GM23338 (cell line): Measurements from ENCODE around the gene SCFD2. TPM values are rescaled to one million over a fixed set of nuclear protein-coding genes. Genes with fewer than 3 reads are reported as not detected.

Source experiments
- ATAC-seq: fragments of 200-7000 bp; cut with Tn5 transposase; 3 replicates; pipeline ENCODE4 v1.9.1; 2020
- DNase-seq: peaks from one replicate; pipeline ENCODE4 v3.0.0-alpha.2; 2015; ENCODE audit warnings: low spot score
- H2AFZ ChIP-seq: fragments of 200-600 bp; sonication (generic); 2 replicates; pipeline ENCODE4 v1.8.0; 2016; ENCODE audit warnings: antibody characterized with exemption, mild to moderate bottlenecking, moderate library complexity
- H3F3A ChIP-seq: fragments of 200-600 bp; sonication (generic); replicated peaks from 2 replicates; pipeline ENCODE4 v1.8.0; 2017; ENCODE audit warnings: antibody characterized with exemption, mixed run types, low read depth
- H3K27ac ChIP-seq: fragments of 200-600 bp; sonication (generic); 2 replicates; pipeline ENCODE4 v1.6.1; 2016; ENCODE audit warnings: low read depth
- H3K27me3 ChIP-seq: fragments of 200-600 bp; sonication (generic); 2 replicates; pipeline ENCODE4 v1.8.0; 2016; ENCODE audit warnings: mild to moderate bottlenecking, mixed run types, moderate library complexity; ENCODE audit not compliant: insufficient read depth
- H3K36me3 ChIP-seq: fragments of 200-600 bp; sonication (generic); 2 replicates; pipeline ENCODE4 v1.8.0; 2016; ENCODE audit warnings: mild to moderate bottlenecking; ENCODE audit not compliant: insufficient read depth
- H3K4me1 ChIP-seq: fragments of 200-600 bp; sonication (generic); 2 replicates; pipeline ENCODE4 v1.8.0; 2016; ENCODE audit warnings: mild to moderate bottlenecking, moderate library complexity; ENCODE audit not compliant: insufficient read depth
- H3K4me2 ChIP-seq: fragments of 200-600 bp; sonication (generic); 2 replicates; pipeline ENCODE4 v1.7.1; 2017; ENCODE audit warnings: mixed run types
- H3K4me3 ChIP-seq: fragments of 200-600 bp; sonication (generic); 2 replicates; pipeline ENCODE4 v1.6.1; 2016; ENCODE audit warnings: mixed run types
- H3K79me2 ChIP-seq: fragments of 200-600 bp; sonication (generic); replicated peaks from 2 replicates; pipeline ENCODE4 v1.8.0; 2017; ENCODE audit warnings: mild to moderate bottlenecking; ENCODE audit not compliant: insufficient read depth
- H3K9me2 ChIP-seq: fragments of 200-600 bp; sonication (generic); 2 replicates; pipeline ENCODE4 v1.8.0; 2017; ENCODE audit not compliant: insufficient read depth
- H4K20me1 ChIP-seq: fragments of 200-600 bp; sonication (generic); replicated peaks from 2 replicates; pipeline ENCODE4 v1.8.0; 2017; ENCODE audit warnings: mild to moderate bottlenecking; ENCODE audit not compliant: insufficient read depth
- H3K27ac Mint-ChIP-seq: 2 replicates; pipeline ENCODE4 v1.8.0; 2020; ENCODE audit warnings: inconsistent platforms, mild to moderate bottlenecking, moderate library complexity, mixed read lengths
- H3K27me3 Mint-ChIP-seq: 3 replicates; pipeline ENCODE4 v1.8.0; 2022; ENCODE audit warnings: low read depth, mild to moderate bottlenecking, moderate library complexity, mixed read lengths, inconsistent platforms; ENCODE audit not compliant: insufficient read depth, poor library complexity
- H3K36me3 Mint-ChIP-seq: 3 replicates; pipeline ENCODE4 v1.8.0; 2021; ENCODE audit warnings: low read depth, mild to moderate bottlenecking, inconsistent platforms, moderate library complexity, mixed read lengths
- H3K4me1 Mint-ChIP-seq: 3 replicates; pipeline ENCODE4 v1.8.0; 2020; ENCODE audit warnings: mild to moderate bottlenecking, inconsistent platforms, mixed read lengths
- H3K4me3 Mint-ChIP-seq: 3 replicates; pipeline ENCODE4 v1.8.0; 2021; ENCODE audit warnings: moderate library complexity, mild to moderate bottlenecking, inconsistent platforms, mixed read lengths
- H3K9me3 Mint-ChIP-seq: 3 replicates; pipeline ENCODE4 v1.8.0; 2020; ENCODE audit warnings: moderate library complexity, mild to moderate bottlenecking, inconsistent platforms, mixed read lengths
- CREB1 ChIP-seq: fragments of 250-450 bp; sonication (Bioruptor Pico); IDR thresholded peaks from 2 replicates; pipeline ENCODE4 v1.5.0; 2020; ENCODE audit warnings: low read depth, mild to moderate bottlenecking, moderate library complexity
- CTCF ChIP-seq, 2 experiments: fragments of 200-600 bp in 1 of 2; sonication (generic) in 1 of 2; conservative IDR thresholded peaks; 2 replicates each; pipeline versions ENCODE4 v1.5.1 to v1.6.1; 2016 to 2017; ENCODE audit warnings: antibody characterized with exemption in 2 of 2, low read depth in 2 of 2, mild to moderate bottlenecking in 2 of 2, moderate library complexity in 1 of 2
- ETS1 ChIP-seq: IDR thresholded peaks from 2 replicates; pipeline ENCODE4 v1.6.1; 2016; ENCODE audit warnings: antibody characterized with exemption
- EZH2 ChIP-seq: fragments of 200-600 bp; sonication (generic); IDR thresholded peaks from one replicate; pipeline ENCODE4 v1.8.0; 2017; ENCODE audit warnings: antibody characterized with exemption, mild to moderate bottlenecking, low read depth; ENCODE audit not compliant: unreplicated experiment
- EZH2phosphoT487 ChIP-seq: fragments of 200-600 bp; sonication (generic); IDR thresholded peaks from one replicate; pipeline ENCODE4 v1.8.1; 2018; ENCODE audit warnings: antibody characterized with exemption; ENCODE audit not compliant: unreplicated experiment
- JUNB ChIP-seq: IDR thresholded peaks from one replicate; pipeline ENCODE4 v1.6.1; 2016; ENCODE audit warnings: antibody characterized with exemption; ENCODE audit not compliant: unreplicated experiment
- NANOG ChIP-seq: IDR thresholded peaks from 2 replicates; pipeline ENCODE4 v1.6.1; 2016; ENCODE audit warnings: antibody characterized with exemption, borderline replicate concordance
- POLR2AphosphoS5 ChIP-seq: IDR thresholded peaks from 2 replicates; pipeline ENCODE4 v1.6.1; 2016; ENCODE audit warnings: antibody characterized with exemption, low read depth
- REST ChIP-seq: IDR thresholded peaks from one replicate; pipeline ENCODE4 v1.6.1; 2018; ENCODE audit warnings: antibody characterized with exemption; ENCODE audit not compliant: unreplicated experiment
- STAT1 ChIP-seq: IDR thresholded peaks from one replicate; pipeline ENCODE4 v1.6.1; 2016; ENCODE audit warnings: antibody characterized with exemption; ENCODE audit not compliant: unreplicated experiment
- ZNF114 ChIP-seq: fragments of 250-450 bp; sonication (Bioruptor Pico); IDR thresholded peaks from 2 replicates; pipeline ENCODE4 v1.5.0; 2020; ENCODE audit warnings: mild to moderate bottlenecking, moderate library complexity
- ZNF331 ChIP-seq: fragments of 250-450 bp; sonication (Bioruptor Pico); IDR thresholded peaks from 2 replicates; pipeline ENCODE4 v1.5.0; 2020; ENCODE audit warnings: low read depth, mild to moderate bottlenecking, moderate library complexity
- ZNF462 ChIP-seq: fragments of 250-450 bp; sonication (Bioruptor Pico); IDR thresholded peaks from 2 replicates; pipeline ENCODE4 v1.5.0; 2020; ENCODE audit warnings: mild to moderate bottlenecking, moderate library complexity
- polyA plus RNA-seq: library from polyadenylated mRNA; unstranded; fragments of >200 nt; fragmentation: Nextera tagmentation; extraction: Ambion mirVana; gene quantifications from 2 replicates; pipeline ENCODE4 v1.2.1, GENCODE V29; 2016
- total RNA-seq: library from RNA; depleted of rRNA; stranded (reverse); fragments of >200 nt; shearing (Covaris generic); gene quantifications from 2 replicates; pipeline ENCODE4 v1.2.3, GENCODE V29; 2014

SCFD2 gene
- total and polyA plus RNA-seq, 2 experiments from 2014 or later: 5.7 to 17.5 TPM

- Histone ChIP-seq H3K4me3 (no peak overlapping the region), H3K9me2 (peaks cover 4% of the 10 kb centered on the region; the same call in 1 of the 2 replicates), H3K27ac (no peak overlapping the region), H3K36me3 (no peaks in the 10 kb centered on the region), H2AFZ (no peak overlapping the region), H3K27me3 (no peaks in the 10 kb centered on the region), H3K4me1 (no peaks in the 10 kb centered on the region), H4K20me1 (no peaks in the 10 kb centered on the region), H3F3A (no peaks in the 10 kb centered on the region), H3K4me2 (no peak overlapping the region), H3K79me2 (no peaks in the 10 kb centered on the region)
- H3K9me3 Mint-ChIP-seq: peaks cover 5% of the 10 kb centered on the region
- no peak for TF ChIP-seq ZNF114 (CRISPR knock-in tag)
- no peak for TF ChIP-seq EZH2phosphoT487
- TF ChIP-seq JUNB: no peak
- TF ChIP-seq NANOG: no peak
- TF ChIP-seq CTCF (conservative IDR thresholded peaks at IDR 0.05; ENCODE audit: low read depth in 2 of 2): no peak
- TF ChIP-seq STAT1: no peak
- no peak for TF ChIP-seq CREB1 (CRISPR knock-in tag)
- TF ChIP-seq POLR2AphosphoS5: no peak
- no peak for TF ChIP-seq ZNF462 (CRISPR knock-in tag)
- no peak for TF ChIP-seq ETS1
- TF ChIP-seq EZH2: no peak
- TF ChIP-seq ZNF331: no peak
- TF ChIP-seq REST: no peak
- no peaks in the 10 kb centered on the region; the same call in 2 of the 3 replicates for H3K36me3 Mint-ChIP-seq
- H3K27me3 Mint-ChIP-seq: no peaks in the 10 kb centered on the region
- DNase-seq: no peak
- no peak for ATAC-seq
- no peak overlapping the region for H3K27ac Mint-ChIP-seq
- H3K4me3 Mint-ChIP-seq: no peak overlapping the region
- H3K4me1 Mint-ChIP-seq: no peaks in the 10 kb centered on the region
These were observed 275.7 kb downstream of the SCFD2 start for GRCh38 chr4:53089936-53090729.
